Activated CD4-positive, alpha-beta T cell treated with anti-CD3 and anti-CD28 coated beads for 1 hour (primary cell): ENCODE results near the gene AJM1.

Experiments used
- DNase-seq: peaks from one replicate; pipeline ENCODE4 v3.0.0-alpha.2; 2020

AJM1 gene

DNA sequence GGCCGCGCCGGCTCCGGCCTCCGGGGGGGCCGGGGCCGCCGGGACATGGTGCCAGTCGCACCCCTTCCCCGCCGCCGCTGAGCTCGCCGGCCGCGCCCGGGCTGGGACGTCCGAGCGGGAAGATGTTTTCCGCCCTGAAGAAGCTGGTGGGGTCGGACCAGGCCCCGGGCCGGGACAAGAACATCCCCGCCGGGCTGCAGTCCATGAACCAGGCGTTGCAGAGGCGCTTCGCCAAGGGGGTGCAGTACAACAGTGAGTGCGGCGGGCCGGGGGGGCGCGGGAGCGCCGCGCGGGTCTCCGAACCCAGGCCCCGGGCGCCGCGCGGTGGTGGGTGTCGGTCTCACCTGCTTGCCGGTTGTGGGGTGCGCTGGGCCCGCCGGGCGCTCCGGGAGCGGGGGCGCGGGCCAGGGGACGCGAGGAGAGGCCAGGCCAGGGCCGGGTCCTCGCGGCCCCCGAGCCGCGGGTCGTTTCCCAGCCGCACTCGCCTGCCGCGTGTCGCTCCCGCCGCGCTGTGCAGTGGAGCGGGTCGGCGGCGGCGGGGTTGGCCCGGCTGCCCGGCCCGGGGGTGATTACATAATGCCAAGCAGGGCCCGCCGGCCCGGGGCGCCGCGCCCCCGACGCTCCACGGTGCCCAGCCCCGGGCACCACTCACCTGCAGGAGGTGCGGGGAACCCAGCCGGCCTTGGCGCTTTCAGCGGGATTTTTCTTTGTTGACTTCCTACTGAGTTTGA, 34.0 kb upstream of the AJM1 start:
- DNase-seq = peak; percentile 45

DNA sequence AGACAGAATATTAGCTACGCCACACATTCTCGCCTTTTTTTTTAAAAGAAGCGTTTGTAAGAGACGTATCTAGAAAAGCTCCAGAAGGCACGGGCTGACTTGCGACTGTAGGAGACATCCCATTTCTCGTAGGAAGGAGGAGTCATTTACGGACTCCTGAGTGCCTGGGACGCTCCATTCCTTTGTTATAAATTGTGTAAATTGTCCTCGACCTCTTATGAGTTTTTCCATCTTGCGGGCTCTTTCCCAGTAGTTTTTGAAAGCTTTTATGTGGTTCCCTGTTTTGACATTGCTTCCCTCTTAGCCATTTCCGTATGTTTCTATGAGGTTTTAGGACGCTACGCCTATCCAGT, 33.5 kb upstream of the AJM1 start:
- no peak for DNase-seq

DNA sequence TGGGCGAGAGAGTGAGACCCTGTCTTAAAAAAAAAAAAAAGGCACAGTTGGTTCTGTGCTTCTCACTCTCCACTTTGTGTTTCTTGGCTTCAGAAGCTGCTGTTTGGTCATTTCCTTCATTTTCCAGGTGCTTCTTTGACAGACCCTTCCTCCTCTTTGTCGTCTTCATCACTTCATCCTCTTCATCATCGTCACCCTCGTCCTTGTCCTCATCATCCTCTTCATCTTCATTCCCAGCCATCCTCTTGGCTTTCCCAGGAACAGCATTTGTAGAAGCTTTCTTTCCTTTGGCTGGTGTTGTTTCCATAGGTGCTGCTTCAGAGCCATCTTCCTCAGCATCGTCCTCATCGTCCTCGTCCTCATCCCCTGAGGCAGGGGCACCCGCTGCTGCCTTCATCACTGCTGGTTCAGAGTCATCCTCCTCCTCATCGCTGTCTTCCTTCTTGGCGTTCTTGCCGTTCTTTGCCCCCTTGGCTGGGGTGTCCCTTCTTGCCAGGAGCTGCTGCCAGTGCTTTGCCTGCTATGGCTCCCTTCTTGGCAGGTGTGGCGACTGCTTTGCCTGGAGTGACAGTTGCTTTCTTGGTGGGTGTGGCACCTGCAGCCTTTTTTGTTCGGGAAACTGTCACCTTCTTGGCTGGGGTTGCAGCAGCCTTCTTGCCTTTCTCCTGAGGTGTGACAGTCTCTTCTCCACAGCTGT, 27.4 kb upstream of the AJM1 start:
- DNase-seq = no peak

DNA sequence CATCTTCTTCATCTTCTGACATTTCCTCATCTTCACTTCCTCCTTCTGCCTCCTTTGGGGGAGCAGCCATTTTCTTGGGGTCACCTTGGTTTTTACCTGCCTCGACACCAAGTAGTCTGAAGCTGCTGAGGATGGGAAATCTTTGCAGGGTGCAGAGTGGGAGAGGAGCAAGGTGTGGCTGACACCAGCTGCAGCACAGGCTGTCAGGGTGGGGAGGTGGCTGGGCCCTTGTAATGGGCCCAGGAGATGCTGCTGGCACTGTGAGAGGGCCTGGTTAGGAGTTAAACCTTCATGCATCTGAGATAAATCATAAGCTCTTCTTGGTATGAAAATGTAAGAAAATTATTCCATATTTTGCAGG, 26.9 kb upstream of the AJM1 start:
- DNase-seq = no peak

DNA sequence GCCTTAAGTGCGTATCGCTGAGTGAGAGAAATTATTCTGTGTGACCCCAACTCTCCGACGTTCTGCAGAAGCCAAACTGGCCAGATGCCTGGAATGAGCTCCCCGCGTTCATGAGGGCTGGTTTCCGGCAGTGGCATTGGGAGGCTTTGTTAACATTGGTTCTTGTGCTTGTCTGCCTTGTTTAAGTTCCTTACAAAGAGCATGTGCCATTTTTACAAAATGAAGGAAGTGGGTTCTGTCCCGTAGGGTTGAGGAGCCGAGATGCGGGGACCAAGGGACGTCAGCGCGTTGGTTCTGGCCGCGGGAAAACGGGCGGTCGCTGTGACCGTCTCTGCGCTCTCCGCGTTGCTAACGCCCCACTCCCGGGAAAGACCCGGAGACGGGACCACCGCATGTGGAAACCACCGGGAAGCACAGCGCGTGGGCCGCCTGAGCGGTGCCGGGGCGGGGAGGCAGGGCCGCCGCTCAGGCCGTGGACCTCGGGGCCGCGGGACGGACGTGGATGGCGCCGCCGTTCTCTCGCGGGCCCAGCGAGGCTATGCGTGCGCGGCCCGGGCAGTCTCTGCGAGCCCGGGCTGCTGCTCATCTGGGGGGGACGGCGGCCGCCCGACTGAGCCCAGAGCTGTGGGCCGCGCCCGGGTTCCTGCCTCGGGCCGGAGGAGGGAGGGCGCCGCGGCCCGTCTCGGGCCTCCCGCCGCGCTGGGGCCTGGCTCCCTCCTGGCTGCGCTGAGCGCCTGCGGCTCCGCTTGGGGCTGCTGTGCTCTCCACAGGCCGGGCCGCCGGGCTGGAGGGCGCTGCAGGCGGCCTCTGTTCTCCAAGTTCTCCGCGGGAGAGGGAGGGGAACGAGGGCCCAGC, 21.1 kb upstream of the AJM1 start:
- DNase-seq = no peak

DNA sequence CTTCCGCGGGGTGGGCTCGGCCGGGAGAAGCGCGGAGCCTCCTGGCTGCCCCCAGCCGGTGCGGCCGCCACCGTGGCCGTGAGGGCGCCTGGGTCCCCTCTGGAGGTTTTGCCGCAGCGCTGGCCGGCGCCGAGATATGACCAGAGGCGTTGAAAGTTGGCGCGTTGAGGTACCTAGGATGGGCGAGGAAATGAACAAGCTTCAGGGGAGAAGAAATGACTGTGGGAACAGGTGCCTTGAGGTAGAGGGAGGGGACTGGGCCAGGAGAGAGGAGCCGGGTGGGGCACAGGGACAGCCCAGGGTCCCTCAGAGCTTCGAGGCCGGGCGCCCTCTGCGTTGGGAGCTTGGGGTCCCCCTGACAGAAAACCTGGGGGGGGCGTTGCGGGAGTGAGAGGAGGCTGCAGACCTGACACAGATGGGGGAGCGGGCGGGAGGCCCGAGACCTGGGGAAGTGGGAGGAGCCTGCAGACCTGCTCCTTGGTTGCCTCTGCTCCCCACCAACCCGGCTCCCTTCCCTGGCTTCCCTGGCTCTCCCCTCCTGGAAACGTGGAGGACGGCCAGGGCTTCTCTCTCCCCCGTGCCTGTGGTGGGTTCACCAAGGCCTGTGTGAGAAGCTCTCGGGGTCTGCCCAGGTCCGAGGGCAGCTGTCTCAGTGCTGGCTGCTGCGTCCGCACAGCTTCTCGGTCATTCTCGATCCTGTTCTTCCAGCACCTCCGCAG, 20.3 kb upstream of the AJM1 start:
- no peak for DNase-seq

DNA sequence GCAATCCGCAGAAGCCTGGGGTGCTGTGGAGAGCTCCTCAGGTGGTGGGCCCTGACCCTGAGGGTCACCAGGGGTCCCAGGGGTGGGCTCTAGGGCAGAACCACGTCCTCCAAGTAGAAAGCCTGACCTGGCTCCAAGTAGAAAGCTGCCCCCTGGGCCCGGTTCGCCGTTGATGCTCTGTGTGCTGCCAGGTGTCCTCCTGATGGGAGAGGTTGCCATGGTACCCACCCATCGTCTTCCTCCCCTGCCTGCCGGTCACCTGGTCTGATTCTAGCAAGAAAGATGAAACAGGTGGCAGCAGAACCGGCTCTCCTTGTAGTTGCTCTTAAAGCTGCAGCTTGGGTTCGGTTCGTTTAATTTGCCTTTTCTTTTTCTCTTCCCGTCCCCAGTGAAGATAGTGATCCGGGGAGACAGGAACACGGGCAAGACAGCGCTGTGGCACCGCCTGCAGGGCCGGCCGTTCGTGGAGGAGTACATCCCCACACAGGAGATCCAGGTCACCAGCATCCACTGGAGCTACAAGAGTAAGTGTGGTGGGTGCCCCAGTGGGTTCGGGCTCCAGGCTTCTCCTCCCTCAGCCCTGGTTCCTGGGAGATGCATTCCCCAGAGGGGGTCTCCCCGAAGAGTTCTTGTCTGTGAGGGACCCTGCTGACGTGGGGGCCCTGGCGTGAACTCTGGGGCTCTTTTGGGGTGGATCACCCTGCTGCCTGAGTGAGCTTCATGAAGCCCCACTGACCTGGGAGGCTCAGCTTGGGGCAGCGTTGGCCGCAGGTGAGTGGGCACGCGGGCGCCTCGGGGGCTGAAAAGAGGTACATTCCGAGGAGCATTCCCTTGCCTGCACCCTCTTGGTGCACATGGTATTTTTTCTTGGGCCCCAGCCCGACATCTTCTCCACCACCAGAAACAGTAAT, 18.9 kb upstream of the AJM1 start:
- no peak for DNase-seq

DNA sequence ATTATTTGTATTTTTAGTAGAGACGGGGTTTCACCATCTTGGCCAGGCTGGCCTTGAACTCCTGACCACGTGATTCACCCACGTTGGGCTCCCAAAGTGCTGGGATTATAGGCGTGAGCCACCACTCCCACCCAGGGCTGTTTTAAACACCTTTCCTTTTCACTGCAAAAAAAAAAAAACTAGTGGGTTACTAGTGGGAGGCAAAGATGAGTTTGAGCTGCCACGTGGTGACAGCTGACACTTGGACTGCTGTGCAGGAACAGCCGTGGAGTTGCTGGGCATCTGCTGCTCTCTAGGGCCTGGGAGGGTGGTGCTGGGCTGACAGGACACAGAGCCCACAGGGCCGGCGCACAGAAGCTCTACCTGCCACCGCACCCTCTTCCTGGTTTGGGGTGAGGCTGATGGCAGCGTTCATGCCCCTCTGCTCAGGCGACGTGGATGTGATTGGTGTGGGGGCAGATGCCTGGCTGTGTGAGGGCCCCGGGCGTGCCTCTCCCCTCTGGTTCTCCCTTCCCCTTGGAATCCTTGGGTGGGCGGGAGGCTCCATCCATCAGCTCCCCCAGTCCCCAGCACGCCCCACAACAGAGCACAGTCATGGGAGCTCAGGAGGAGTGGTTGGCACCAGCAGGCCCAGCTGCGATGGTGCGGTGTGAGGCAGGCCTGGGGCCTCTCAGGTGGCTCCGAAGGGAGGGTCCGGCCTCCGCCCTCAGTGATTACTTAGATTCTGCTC, 17.6 kb upstream of the AJM1 start:
- DNase-seq = no peak

DNA sequence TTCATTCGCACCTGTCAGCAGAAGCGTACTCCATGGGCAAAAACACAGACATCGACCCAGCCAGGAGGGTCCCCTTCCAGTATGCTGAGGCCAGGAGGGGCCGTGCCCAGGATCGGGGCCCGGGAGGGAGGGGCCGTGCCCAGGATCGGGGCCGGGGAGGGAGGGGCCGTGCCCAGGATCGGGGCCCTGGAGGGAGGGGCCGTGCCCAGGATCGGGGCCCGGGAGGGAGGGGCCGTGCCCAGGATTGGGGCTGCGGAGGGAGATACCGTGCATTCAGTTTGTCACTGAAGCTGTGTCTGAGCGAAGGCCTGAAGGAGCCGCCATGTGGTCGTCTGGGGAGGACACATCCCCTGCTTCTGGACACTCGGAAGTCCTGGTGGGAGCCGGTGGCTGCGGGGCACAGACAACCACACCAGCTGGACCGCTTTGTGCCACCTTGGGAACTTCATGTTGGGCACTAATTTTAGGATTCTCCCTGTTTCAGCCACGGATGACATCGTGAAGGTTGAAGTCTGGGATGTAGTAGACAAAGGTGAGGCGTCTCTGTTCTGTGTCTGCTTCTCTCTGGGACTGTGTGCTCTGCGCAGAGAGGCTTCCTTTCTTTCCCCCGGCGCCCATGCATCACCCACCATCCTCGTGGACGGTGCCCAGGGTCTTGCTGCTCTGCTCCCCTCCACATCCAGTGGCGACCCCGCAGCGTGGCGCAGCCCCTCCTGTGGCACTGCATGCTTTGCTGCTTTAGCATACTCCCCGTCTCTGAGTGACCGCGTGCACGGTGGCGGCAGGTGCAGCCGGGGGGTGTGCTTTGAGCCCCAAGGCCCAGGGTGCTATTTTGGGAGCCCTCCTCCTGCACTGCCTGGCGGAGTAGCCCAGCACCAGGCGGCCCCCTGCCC, 16.7 kb upstream of the AJM1 start:
- no peak for DNase-seq

DNA sequence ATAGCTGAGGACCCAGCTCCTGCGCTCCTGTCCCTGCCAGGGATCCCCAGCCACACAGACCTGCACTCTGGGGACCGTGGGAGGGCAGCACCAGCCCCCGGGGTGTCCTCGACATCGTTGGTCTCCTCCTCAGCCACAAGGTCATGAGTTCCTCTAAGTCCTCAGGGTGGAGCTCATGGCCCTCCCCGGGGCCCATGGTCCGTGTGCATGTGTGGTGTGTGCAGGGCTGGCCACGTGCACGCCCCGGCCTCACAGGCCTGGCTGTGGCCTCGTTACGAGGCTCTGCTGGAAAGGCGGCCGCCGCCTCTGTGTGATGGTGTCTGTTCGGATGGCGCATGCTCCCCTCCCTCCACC, 16.1 kb upstream of the AJM1 start:
- DNase-seq = no peak

DNA sequence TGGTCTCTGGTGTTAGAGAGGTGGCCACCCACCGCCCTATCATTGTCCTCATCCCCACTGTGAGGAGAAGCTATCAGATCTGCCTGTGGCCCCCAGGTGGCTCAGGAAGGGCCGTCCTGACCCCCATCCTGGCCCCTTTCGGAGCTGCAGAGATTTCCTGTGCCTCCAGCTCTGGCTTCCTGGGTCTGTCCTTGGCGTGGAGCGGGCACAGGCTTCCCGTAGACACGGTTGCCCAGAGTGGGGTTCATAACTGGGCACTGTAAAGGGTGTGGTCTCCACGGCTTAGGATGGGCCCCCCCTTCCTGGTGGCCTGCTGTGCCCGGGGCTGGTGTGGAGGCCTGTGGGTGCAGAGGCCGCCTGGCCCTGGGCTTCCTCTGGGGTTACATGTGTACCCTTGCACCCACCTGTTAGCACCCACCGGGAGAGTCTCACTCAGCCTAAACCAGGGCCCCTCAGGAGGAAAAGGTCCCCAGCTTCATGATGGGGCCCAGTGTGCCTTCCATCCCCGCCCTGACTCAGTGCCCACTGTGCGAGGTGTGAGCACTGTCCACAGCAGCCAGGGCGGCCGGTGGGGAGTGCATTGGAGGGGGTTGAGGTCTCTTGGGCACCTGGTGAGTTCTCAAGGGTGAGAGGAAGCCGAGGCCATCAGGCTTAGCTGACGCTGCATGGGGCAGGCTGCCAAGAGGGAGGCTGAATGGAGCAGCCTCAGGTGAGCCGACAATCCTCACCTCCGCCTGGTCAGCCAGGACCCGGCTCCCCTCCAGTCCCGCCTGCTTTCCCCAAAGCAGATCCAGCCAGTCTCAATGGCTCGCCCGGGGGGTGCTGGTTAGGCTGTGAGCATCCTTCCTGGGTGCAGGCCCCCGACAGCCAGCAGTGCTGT, 15.3 kb upstream of the AJM1 start:
- no peak for DNase-seq

DNA sequence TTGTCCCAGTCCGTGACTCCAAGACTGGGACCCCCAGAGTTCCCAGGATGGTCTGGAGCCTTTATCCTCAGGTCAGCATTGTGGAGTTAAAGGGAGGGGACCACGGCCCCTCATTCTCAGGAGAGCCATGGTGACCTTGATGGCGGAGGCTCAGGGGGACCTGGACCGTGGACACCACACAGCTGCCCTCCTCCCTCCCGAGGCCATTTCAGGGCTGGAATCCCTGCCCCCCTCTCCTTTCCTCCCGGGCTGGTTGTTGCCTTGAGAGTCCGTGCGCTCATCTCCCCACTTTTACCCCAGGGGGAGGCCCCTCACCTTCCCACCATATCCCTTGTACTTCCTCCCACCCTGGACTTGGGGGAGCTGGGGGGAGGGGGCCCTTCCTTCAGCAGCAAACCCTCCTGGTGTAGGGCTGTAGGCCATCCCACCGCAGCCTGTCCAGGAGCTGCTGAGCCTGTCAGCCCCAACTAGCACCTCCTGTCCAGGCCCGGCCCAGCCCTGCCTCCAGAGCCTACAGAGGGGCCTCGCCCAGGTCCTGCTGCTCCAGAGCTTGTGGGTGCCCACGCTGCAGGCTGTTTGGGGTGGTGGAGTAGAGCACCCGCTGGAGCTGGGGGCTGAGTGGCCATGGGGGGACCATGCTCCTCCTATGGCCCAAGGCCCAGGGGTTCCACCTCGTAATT, 14.3 kb upstream of the AJM1 start:
- DNase-seq = no peak

DNA sequence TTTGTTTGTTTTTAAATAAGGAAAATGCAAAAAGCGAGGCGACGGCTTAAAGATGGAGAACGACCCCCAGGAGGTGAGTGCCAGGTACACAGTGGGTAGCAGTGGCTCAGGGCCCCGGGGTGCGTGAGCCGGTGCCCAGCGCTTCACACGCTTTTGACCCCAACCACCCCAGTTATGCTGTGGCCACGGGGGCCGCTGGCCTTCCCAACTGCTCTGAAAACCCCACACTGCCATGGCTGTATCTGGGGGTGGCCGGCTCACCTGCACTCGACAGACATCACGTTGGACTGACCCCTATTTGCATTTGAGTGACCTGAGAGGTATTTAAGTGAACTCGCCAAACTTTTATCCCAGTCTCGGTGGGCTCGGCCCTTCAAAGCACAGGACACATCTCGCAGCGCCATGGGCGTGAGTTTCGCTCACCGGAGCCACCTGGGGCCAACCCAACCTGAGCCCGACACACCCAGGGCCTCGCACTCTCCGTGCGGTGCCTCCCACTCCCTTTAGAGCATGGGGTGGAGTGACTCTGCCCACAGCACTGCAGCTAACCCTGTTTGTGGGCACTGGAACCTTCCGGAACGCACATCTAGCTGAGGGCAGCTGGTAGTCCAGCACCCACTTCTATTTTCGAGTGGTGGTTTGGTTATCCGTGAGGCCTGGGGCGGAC, 13.7 kb upstream of the AJM1 start:
- DNase-seq = no peak

DNA sequence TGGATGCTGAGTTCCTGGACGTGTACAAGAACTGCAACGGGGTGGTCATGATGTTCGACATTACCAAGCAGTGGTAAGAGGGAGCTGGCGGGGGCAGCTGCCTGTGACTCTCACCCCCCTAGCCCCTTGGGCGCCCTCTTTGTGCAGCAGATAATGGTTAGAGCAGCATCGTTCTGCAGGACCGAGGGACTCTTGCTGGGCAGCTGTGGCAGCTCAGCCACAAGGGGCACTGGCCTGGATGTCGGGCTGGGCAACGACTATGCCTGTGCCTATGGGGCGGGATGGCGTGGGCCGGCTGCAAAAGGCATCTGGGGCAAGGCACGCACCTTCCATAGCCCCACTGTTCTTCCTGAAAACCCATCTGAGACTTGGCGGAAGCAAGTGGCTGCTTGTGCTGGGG, 12.9 kb upstream of the AJM1 start:
- no peak for DNase-seq

DNA sequence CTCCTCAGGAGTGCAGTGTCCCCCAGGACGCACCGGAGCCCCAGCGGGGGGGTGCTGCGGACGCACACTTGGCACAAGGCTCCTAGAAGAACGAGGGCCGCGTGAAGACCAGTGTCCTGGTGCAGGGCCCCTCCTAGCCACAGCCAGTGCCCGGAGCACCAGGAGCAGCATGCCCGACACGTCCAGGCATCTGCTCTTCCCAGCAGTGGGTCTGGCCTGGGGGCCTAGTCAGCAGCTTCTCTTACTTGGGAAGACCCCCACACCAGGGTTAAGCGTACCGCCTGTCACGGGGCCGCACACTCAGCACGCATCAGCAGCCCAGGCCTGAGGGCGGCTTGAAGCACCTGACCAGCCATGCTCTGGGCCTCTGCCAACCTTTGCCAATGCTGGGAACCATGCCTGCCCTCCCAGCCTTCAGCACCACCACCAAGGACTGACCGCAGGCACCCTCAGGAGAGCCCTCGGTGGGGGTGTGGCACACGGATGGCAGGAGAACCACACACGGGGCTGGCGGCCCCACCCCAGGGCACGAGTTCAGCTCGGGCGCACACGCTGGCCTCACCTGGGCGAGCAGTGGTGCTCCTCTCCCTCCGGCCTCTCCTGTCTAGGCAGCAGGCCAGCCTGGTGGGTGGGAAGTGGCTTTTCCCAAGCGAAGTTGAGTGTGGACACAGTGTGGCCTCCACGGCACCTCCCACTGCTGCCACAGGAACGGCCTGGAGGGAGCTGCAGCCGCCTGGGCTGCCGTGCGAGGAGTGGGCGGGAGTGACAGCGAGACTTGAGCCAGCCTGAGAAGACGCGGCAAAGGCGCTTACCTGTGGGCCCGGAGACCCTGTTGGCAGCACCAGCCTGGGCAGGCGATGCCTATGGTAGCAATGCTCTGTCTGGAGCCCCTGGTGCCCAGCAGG, 12.0 kb upstream of the AJM1 start:
- DNase-seq = no peak

DNA sequence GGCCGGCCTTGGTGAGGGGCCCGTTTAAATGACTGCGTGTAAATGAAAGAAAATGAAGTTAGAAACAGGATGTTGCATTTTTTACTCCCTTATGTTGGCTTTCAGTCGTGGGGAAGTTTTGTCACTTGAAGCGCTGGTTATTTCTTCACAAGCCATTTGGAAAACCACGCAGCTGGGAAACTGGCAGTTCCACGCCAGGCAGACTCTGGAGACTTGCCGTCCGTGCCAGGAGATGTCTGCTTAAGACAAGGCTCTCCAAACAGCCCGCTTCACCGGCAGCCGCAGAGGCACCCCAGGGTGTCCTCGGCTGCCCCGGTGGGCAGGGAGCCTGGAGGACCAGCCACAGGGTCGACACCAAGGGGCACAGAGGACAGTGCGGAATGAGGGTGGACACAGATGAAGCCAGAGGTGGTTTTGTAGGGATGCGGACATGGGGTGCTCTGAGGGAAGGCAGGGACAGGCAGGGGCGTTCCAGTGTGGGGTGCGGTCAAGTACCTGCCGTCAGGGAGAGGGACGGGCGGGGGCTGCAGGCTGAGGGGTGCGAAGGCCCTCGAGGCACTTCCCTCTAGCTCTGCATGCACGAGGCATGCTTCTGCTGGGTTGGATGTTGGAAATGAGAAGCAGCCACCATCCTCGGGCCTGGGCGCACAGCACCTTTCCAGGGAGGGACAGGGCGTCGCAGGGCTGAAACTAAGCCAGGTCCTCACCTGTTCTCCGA, 11.1 kb upstream of the AJM1 start:
- DNase-seq = no peak

DNA sequence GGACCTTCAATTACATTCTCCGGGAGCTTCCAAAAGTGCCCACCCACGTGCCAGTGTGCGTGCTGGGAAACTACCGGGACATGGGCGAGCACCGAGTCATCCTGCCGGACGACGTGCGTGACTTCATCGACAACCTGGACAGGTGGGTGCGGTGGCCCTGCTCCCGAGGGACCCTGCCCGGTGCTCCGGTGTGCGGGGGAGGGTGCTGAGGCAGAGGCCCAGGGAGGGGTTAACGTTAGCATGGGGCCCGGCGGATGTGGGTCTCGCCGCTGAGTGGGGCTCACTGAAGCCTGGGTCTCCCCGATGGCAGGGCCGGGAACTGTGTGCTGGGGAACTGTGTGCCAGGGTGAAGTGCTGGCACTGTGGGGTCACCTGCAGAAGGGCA, 10.6 kb upstream of the AJM1 start:
- DNase-seq = no peak
